HG03175 (cell line): ENCODE measurements around the gene ZMIZ1.

ENCODE experiments used
- ATAC-seq: cut with Tn5 transposase; IDR thresholded peaks from one replicate; pipeline ENCODE4 v1.9.1; 2021; ENCODE audit warnings: mild to moderate bottlenecking, moderate library complexity; ENCODE audit not compliant: unreplicated experiment

ZMIZ1 gene

DNA sequence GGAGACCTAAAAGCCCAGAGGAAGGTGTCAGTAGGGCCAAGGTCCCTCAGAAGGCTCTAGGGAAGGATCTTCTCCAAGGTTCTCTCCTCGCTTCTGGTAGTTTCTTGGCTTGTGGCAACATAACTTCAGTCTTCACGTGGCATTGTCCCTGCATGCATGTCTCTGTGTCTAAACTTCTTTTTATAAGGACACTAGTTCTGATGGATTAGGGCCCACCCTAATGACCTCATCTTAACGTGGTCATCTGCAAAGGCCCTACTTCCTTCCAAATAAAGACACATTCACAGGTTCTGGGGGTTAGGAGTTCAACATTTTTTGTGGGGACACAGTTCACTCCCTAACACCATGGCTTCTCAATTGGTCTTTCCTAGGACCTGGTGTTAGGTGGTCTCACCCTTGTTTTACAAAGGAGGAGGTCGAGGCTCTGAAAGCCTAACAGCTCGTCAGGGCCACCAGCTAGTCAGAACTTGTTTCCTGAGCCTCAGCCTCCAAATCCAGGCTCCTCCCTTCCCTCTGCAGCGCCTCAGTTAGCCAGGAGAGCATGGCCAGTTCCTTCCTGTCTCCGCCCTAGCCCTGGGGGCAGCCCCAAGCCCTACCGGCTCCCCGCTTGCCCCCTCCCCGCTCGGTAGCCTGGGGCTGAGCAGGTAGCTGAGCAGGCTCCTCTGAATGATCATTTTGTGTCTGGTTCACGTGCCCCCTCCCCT is 168.8 kb downstream of the ZMIZ1 start:
- ATAC-seq: no peak

DNA sequence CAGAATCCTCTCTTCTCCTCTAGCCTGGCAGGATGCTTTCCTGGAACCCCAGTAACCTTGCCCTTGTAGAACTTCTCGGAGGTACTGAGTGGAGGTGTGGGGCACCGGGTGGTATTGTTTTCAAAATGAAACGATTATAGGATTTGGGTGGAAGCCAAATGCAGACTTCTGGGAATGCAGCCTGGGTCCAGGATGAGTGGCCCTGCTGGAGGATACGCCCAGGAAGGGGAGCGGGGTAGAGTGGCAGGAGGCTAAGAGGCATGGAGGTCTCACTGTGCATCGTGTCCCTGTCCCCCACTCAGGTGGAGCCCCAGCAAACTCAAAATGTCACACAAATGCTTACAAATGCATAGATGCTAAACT is 169.4 kb downstream of the ZMIZ1 start:
- no peak for ATAC-seq

DNA sequence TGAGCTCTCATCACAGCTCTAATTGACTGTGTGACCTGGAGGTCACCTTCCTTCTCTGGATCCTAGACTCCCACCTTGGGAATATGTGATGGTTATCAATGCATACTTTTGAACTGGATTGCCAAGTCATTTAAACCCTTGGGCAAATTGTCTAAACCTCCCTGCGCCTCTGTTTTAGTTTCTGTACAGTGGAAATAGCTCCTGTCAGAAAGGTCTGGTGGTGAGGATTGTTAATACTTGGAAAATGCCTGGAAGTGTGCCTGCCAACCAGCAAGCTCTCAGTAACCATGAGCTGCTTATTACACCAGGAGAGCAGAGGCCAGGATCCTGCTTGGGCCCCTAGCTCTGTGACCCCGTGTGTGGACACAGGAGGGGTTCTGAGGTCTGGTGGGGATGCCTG is 169.8 kb downstream of the ZMIZ1 start:
- no peak for ATAC-seq

DNA sequence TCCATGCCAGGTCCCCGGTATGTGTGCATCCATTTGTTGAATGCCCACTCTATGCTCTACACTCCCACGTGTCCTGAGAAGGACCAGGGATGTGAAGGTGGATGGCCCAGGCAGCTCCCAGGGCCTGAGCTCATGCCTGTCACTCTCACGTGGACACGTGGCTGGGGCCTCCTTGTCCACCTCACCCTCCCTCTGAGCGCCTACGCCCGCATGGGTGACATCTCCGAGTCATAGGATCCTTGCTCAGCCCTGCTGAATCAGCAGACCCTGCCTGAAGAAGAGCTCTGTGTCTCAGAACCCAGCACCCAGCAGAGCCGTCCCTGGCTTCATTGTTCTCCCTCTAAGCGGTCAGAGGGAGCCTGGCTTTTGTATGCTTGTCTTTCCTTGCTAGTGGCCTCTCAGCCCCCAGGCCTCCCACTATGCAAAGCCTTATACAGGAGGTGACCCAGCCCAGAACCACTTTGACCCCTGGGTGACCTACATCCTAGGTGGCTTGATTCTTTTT is 170.6 kb downstream of the ZMIZ1 start:
- ATAC-seq: no peak

DNA sequence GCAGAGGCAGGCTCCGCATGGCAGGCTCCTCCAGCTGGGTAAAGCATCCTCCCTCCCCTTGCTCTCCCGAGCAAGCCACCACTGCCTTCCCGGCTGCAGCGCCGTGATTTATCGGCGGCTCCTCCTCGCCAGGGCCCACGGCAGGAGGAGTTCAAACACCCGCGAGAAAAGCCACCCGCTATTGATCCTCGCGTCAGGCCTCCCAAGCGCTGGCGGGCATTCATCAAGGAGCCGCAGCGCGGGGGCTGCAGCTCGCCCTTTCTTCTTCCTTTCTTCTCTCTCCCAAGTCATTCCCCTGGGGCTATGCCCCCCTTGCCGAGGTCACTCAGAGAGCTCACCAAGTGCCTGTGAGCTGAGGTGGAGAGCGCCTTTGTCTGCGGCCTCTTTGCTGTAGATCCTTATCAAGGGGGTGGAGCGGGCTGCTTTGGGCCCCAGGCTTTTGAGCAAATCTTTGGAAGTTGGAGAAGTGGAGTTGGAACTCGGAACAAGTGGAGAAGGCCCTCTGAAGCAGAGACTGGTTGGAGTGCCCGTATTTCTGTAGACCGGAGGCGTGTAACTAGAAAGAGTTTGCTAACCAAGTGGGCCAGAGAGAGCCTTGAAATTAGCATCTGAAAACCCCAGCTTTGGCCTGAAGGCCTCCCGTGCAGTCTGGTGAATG is 171.3 kb downstream of the ZMIZ1 start:
- ATAC-seq: no peak

DNA sequence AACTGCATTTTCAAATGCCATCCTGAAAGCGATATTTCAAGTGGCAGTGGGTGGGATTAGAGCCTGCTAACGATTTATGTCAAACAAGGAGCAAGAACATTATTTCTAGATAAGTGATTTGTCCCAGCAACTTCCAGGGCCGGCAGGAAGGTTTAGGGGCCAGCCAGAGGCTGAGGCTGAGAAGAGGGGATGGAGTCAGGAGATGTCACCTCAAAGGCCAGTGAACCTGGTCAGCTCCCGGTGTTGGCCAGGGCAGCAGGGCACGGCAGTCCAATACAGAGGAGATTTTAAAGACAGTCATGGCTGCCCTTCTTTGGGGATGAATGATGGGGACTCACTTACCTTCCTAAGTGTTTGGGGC is 172.8 kb downstream of the ZMIZ1 start:
- no peak for ATAC-seq

DNA sequence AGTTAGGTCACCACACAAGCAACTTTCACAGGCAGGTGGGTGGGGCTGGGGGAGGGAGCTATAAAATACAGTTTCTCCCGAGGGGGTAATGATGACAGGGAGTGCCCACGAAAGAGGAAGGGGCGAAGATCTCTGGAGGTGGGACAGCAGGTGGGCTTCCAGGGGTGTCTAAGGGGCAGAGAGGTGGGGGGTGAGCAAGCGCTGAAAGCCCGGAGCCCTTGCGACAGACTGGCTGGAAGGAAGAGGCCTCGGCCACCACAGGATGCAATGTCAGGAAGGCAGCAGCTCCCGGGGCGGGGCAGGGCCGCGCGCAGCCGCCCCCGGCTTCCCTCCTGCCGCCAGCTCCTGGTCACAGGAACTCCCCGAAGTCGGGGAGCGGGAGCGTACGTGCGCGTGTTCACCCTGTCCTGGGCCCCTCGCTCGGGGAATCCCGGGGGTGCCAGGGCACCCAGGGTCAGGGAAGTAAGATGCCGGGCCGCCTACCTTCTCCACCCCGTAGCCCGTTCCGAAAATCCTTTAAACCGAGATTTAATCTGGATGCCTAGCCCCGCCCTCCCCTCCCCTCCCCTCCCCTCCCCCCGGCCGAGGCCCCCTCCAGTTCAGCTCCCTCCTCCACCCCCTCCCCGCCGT is 173.3 kb downstream of the ZMIZ1 start:
- peak; percentile 12 for ATAC-seq

DNA sequence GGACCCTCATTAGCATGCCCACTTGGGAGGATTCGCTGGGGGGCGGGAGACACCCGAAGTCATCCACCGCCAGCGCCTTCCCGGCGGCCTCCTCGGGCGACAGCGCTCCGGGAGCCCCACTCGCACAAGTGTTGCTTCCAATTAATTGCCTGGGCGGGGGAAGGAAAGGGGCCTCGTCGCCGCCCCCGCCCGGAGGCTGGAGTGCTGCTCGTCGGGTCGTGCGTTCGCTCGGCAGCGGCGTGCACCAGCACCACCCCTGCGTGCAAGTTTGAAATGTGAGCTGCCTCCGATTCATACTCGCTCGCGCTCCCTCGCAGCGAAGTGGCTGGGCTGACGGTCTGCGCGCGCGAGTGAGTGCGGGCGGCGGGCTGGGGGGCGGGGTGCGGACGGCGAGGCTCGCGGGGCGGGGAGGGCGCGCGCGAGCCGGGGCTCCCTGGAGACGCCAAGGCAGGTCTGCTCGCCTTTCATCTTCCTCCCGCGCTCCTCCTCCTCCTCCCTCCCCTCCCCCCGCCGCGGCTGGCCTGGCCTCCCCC is 173.9 kb downstream of the ZMIZ1 start:
- peak; percentile 41 for ATAC-seq

DNA sequence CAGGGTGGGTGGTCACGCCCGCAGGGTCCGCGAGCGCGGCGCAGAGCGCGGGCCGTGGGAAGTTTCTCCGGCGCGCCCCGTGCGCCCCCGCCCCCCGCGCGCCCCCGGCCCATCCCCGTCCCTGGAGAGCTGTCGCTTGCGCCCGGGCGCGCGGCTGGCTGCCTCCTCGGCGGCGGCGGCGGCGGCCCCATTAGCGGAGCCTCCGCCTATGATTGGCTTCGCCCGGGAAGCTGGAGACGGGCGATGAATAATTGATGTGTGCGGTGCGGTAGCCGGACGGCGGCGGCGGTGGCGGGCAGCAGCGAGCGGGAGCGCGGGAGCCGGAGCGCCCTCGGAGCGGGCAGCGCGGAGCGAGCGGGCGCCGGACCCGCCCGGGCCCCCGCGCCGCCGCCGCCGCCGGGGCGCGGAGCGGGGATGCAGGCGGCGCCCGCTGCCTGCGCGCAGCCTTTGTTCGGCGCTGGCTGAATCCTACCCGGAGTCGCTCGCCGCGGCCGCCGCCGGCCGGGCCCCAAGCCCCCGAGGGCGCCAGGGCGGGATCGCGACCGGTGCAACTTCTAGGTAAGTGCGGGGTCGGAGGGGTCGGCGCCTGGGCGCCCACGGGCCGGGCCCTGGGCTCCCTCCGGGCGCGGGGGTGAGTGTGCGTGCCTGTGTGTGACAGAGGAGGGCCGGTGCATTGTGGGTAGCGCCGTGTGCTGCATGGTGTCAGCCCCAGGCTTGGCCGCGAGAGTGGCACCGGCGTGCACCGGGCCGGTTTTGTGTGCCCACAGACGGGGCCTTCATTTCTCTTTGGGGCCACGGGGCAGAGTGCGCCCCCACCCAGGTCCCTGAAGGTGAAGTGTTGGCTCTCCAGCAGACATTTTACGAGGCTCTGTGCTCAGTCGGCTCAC is 174.7 kb downstream of the ZMIZ1 start:
- peak; percentile 55 for ATAC-seq

DNA sequence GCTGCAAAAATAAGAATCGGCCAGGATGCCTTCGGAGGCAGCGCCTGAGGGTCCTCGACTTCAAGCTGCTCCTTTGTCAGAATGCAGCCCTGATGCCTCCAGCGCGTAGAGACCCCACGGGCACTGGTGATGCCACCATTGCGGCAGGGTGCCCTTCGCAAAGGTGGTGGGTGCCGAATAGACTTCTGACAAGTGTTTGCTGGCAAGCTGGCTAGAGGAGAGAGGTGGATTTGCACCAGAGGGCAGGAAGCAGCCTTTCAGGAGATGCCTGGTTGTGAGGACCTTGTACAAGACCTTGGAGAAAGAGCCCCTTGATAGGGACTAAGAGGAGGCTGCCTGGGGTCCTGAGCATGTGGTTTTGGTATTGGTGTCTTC is 175.3 kb downstream of the ZMIZ1 start:
- peak; percentile 2 for ATAC-seq

DNA sequence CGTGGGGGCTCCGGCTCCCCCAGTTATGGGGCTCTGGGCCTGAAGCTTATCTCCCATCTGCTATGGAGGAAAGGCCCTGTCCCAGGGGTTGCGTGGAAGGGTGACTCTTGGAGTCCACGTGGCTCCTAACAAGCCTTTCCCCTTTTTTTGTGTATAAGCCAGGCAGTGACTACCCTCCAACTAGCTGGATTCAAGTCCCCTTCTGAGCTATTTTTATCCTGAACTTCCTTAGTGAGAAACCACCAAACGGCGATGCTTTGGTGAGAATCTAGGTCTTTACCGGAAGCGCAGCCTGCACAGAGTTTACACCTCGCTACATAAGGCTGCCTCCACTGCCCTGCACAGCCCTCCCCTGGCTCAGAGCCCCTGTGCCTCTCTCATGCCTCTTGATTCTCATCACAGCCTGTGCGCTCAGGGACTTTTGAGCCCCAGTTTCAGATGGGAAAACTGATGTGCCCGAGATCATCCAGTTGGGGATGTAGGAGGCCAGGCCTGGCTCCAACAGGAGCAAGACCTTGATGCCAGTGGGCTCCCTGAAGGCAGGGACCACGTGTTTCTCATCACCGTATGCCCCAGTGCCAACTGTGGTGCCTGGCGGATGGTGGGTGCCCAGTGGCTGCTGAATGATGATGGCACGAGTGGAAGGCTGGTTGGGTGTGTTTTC is 176.2 kb downstream of the ZMIZ1 start:
- ATAC-seq: peak; percentile 24

DNA sequence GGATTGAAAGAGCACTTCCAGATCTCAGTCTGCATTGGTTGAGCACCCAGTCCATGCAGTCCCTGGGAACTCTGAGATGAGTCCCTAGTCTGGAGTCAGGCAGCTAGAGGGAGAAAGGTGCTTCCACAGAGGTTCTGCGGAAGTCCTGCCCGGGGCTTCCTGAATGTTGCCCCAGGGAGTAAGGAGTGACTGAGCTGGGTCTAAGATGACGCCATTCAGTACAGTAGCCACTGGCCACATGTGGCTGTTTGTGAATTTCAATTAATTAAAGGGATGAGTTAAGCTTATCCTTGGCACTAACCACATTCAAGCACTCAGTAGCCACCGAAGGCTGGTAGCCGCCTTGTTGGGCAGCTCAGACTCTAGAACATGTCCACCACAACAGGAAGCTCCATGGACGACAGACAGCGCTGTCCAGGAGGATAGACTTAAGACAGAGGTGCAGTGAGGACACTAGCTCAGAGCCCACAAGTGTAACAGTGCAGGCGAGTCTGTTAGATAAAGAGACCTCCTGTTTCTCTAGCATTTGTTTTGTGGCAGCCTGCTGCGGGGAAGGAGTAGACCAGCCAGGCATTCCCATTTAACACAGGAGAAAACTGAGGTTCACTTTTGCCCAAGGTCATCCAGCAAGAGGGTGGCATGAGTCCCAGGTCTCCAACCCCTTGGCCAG is 176.9 kb downstream of the ZMIZ1 start:
- no peak for ATAC-seq

DNA sequence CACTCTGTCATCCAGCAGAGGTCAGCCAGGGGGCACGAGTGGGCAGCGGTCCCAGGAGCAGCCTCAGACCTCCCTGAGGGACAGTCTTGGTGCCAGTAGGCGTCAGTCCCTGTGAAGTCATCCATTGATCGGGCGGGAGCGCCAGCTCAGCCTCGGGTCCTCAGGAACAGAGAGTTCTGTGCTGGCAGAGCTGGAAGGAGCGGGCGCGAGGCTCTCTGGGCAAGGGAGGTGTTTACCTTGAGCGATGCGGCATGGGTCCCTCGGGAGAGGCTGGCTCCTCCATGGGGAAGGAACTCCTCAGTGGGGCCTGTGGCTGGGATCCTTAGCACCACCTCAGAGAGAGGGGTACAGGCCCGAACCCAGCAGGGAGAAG is 177.4 kb downstream of the ZMIZ1 start:
- ATAC-seq: no peak

DNA sequence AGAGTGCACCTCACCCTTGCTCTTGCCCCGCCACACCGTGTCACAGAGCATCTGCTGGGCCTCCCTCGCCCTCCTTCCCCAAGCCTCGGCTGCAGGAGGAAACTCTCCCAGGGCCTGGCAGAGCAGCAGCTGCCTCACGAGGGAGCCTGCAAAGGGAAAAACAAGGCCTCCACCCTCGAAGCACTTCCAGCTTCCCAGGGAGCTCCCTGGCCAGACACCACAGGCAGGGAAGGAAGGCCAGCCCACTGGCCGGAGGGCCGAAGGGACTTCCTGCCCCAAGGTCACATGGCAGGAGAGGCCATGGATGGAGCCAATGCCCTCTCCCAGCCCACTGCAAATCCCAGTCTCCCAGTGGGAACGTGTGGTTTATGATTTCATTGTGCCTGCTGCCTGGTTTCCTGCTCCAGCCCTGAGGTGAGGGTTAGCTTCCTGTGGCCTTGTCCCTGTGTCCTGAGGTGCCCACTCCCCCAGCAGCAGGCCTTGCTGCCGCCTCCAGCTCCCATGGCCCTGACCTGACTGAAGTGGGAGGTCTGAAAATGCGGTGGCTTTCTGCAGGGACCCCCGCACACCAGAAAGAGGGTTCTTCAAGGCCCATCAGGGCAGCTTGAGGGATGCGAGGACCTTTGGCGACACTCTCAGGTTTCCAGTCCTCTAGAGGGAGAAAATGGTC is 178.0 kb downstream of the ZMIZ1 start:
- no peak for ATAC-seq

DNA sequence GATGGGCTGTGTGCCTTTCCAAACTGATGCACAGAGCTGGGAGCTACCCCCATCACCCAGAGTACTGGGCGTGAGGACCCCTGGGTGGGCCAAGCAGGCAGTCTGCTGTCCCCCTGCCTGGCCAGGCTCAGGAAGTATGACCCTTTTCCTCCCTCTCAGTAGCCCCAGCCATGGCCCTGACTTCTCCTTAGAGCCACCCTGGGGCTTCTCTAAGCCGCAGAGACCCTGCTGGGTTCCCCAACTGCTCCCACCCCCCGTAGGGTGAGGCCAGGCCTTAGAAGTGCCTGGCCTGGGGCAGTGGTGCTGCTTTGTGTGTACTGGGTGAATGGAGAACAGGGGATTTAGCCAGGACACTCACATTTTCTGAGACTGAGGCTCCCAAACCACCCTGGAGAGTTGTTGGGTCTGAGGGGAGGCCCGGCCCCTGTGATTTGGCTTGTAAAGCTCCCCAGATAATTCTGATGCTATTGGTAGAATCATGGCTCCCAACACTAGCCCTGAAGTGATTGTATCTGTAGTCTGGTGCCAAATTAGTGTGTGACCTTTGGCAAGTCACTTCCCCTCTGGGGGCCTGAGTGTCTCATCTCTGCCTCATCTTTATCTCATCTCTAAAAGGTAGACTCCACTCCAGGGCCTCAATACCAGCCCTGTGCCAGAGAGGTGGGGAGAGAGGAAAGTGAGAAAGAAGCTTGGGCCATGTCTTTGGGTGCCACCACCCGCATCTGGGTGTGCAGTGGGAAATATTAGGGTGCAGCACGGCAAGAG is 178.8 kb downstream of the ZMIZ1 start:
- no peak for ATAC-seq

DNA sequence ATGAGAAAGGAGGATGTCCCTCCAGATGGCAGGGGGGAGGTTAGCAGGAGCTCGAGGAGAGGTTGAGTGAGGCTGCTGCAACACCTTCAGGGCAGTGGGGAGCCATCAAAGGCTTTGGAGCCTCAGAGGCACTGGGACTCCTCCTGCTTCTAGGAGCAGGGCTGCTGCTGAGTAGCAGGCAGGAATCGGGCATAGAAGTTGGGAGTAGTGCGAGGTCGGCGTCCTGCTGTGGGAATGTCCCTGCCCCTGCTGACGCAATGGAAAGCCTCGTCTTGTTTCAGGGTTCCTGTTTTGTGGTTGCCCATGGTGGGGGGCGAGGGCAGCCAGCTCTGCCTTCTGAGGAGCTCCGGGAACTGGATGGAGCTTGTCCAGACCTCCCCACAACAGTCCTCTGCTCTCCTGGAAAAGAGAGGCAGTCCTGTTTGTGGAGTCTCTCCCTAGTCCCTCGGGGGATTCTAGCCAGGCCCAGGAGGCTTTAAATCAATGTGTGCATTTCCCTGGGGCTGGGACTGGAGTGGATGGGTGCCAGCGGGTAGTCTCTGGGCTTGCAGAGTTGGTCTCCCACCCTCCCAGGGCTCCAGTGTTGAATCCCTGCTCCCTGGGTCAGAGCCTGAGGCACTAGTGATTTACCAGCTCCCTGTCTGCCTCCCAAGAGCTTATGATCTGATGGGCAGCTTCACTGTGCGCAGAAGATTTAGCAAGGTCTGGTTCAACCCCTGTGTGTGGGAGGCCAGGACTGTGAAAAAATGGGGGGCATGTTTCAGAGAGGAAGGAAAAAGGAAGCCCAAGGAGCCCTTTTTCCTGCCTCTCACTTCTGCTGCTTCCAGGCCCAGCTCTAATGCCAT is 179.8 kb downstream of the ZMIZ1 start:
- ATAC-seq: no peak

DNA sequence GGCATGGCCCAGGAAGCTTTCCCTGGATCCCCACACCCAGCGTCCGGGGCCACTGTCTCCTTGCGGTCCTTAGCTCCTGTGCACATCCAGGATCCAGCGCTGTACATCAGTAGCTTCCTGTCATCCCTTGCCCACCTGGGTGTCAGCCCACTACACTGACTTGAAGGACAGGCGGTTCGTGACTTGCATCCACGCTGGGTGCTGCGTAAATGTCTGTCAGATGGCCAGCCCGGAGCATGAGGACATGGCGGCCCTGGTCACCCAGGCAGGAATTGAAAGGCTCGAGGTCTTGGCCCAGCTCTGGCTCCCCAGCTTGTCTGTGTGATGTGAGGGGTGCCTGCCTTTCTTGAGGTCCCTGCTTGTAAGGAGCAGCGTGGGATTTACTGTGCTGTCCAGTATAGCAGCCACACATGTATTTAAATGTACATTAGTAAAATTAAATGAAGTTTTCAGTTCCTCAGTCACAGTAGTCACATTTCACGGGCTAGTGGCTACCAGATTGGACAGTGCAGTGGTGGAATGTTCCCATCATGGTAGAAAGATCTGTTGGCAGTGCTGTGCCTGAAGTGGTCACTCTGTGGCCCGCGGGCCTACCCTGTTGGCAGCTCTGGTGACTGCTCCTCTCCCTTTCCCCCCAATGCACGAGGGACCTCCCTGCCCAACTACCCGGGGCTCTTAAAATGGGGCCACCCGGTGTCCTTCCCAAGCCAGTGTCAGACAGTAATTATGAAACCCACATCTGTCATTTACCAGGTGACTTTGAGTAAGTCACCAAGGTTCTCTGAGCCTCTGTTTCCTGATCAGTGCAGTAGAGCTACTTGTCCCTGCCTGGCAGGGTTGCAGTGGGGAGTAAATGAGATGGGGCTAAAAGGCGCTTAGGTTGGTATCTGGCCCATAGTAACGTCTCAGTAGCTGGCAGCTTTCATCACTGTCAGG is 180.7 kb downstream of the ZMIZ1 start:
- ATAC-seq: peak; percentile 61
